Neural cell (in vitro differentiated cells): ENCODE measurements around the gene TADA2A.

Experiments used
- EP300 ChIP-seq: fragments of 450-650 bp; conservative IDR thresholded peaks from 2 replicates; pipeline ENCODE4 v1.6.1; 2014; ENCODE audit warnings: antibody characterized with exemption, mild to moderate bottlenecking, moderate library complexity; ENCODE audit not compliant: poor library complexity, severe bottlenecking
- EZH2 ChIP-seq: fragments of 200-600, 300-800 bp; shearing (Covaris generic), sonication (generic); IDR thresholded peaks from 2 replicates; pipeline ENCODE4 v1.6.1; 2014; ENCODE audit warnings: antibody characterized with exemption, low read length, borderline replicate concordance, mild to moderate bottlenecking; ENCODE audit not compliant: insufficient read depth, poor library complexity, severe bottlenecking
- POLR2AphosphoS5 ChIP-seq: IDR thresholded peaks from 2 replicates; pipeline ENCODE4 v1.6.1; 2012
- RAD21 ChIP-seq: fragments of 450-650 bp; conservative IDR thresholded peaks from 2 replicates; pipeline ENCODE4 v1.6.1; 2014; ENCODE audit warnings: antibody characterized with exemption, mild to moderate bottlenecking, moderate library complexity
- TAF1 ChIP-seq: IDR thresholded peaks from 2 replicates; pipeline ENCODE4 v1.6.1; 2012; ENCODE audit warnings: low read depth
- TF ChIP-seq, protein P1 (sequence below): fragments of 450-650 bp; IDR thresholded peaks from 2 replicates; pipeline ENCODE4 v1.5.1; 2014; ENCODE audit warnings: antibody characterized with exemption, mild to moderate bottlenecking, moderate library complexity; ENCODE audit not compliant: poor library complexity, severe bottlenecking
- TF ChIP-seq, protein P2 (sequence below): IDR thresholded peaks from 2 replicates; pipeline ENCODE4 v1.6.1; 2012; ENCODE audit warnings: borderline replicate concordance

DNA sequence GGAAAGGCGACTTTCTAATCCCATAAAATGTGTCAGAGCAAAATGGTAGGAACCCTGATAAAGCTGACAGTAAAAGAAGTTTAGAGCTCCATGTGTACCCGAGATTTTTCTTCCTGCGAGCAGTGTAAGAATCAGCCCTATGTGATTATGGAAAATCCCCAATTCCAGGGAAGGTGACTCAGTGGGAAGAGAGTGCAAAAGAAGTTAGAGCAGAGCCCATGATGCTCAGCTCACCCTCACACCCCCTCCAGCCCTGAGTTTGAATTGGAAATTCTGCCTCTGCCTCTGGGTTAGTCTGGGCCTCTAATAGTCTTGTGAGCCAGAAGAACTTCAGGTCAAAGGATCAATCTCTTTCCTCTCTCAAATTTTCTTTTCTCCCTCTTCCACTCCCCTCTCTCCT is 18.4 kb upstream of the TADA2A start:
- TF ChIP-seq, protein P1, sequence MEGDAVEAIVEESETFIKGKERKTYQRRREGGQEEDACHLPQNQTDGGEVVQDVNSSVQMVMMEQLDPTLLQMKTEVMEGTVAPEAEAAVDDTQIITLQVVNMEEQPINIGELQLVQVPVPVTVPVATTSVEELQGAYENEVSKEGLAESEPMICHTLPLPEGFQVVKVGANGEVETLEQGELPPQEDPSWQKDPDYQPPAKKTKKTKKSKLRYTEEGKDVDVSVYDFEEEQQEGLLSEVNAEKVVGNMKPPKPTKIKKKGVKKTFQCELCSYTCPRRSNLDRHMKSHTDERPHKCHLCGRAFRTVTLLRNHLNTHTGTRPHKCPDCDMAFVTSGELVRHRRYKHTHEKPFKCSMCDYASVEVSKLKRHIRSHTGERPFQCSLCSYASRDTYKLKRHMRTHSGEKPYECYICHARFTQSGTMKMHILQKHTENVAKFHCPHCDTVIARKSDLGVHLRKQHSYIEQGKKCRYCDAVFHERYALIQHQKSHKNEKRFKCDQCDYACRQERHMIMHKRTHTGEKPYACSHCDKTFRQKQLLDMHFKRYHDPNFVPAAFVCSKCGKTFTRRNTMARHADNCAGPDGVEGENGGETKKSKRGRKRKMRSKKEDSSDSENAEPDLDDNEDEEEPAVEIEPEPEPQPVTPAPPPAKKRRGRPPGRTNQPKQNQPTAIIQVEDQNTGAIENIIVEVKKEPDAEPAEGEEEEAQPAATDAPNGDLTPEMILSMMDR = no peak
- no peak for TF ChIP-seq RAD21
- no peak for TF ChIP-seq POLR2AphosphoS5
- TF ChIP-seq TAF1 = no peak
- TF ChIP-seq EZH2 = no peak
- no peak for TF ChIP-seq EP300
- TF ChIP-seq, protein P2, sequence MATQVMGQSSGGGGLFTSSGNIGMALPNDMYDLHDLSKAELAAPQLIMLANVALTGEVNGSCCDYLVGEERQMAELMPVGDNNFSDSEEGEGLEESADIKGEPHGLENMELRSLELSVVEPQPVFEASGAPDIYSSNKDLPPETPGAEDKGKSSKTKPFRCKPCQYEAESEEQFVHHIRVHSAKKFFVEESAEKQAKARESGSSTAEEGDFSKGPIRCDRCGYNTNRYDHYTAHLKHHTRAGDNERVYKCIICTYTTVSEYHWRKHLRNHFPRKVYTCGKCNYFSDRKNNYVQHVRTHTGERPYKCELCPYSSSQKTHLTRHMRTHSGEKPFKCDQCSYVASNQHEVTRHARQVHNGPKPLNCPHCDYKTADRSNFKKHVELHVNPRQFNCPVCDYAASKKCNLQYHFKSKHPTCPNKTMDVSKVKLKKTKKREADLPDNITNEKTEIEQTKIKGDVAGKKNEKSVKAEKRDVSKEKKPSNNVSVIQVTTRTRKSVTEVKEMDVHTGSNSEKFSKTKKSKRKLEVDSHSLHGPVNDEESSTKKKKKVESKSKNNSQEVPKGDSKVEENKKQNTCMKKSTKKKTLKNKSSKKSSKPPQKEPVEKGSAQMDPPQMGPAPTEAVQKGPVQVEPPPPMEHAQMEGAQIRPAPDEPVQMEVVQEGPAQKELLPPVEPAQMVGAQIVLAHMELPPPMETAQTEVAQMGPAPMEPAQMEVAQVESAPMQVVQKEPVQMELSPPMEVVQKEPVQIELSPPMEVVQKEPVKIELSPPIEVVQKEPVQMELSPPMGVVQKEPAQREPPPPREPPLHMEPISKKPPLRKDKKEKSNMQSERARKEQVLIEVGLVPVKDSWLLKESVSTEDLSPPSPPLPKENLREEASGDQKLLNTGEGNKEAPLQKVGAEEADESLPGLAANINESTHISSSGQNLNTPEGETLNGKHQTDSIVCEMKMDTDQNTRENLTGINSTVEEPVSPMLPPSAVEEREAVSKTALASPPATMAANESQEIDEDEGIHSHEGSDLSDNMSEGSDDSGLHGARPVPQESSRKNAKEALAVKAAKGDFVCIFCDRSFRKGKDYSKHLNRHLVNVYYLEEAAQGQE = no peak
